Endothelial cell of umbilical vein (primary cell): Measurements from ENCODE around the gene LPIN2. TPM values are rescaled to one million over a fixed set of nuclear protein-coding genes. Genes with fewer than 3 reads are reported as not detected.

Experiments used
- BruUV-seq: library from RNA; stranded (reverse); fragments of 400-500 nt; replicated peaks from 2 replicates; lab custom pipeline; 2021; lab: Mats Ljungman, UMichigan
- CTCF ChIA-PET: fragments of 300-600, 350-600 bp; sonication (Branson Sonifier 250); formaldehyde crosslinking; loops from one replicate; lab custom pipeline; 2021; ENCODE audit warnings: antibody characterized with exemption, inconsistent platforms; lab: Charles Lee
- POLR2A ChIA-PET: fragments of 300-600, 350-600 bp; sonication (Branson Sonifier 250); formaldehyde crosslinking; loops from one replicate; lab custom pipeline; 2021; ENCODE audit warnings: antibody characterized with exemption, inconsistent platforms; lab: Charles Lee
- DNase-seq: peaks from one replicate; pipeline ENCODE4 v3.0.0-alpha.2; 2011; ENCODE audit warnings: low read depth, low spot score
- FAIRE-seq: peaks from 2 replicates; lab custom pipeline; 2011; peaks lifted over from hg19 to GRCh38; lab: Jason Lieb, UNC
- H2AFZ ChIP-seq: 2 replicates; pipeline ENCODE4 v1.6.0; 2012; ENCODE audit warnings: low read depth, low read length, control low read depth, inconsistent platforms
- H3K27ac ChIP-seq: 2 replicates; pipeline ENCODE4 v1.5.1; 2011; ENCODE audit warnings: low read depth, mild to moderate bottlenecking, control low read depth, low read length, moderate library complexity; ENCODE audit not compliant: insufficient read depth
- H3K27me3 ChIP-seq, 2 experiments: 2 replicates each; pipeline versions ENCODE4 v1.6.0 to v1.6.1; 2011; ENCODE audit warnings: low read length in 2 of 2, mixed read lengths in 1 of 2; ENCODE audit not compliant: control insufficient read depth in 2 of 2, insufficient read depth in 2 of 2
- H3K36me3 ChIP-seq, 2 experiments: 2 replicates in 1 of 2; 3 replicates in 1 of 2; pipeline ENCODE4 v1.5.1; 2011; ENCODE audit warnings: low read length in 2 of 2, mild to moderate bottlenecking in 1 of 2, moderate library complexity in 1 of 2; ENCODE audit not compliant: control insufficient read depth in 2 of 2, insufficient read depth in 2 of 2; ENCODE audit errors: extremely low read depth in 1 of 2
- H3K4me1 ChIP-seq: 3 replicates; pipeline ENCODE4 v1.5.1; 2011; ENCODE audit warnings: mild to moderate bottlenecking, low read length; ENCODE audit not compliant: control insufficient read depth, insufficient read depth; ENCODE audit errors: extremely low read depth
- H3K4me2 ChIP-seq: 2 replicates; pipeline ENCODE4 v1.6.1; 2011; ENCODE audit warnings: low read length, control low read depth, mixed read lengths; ENCODE audit not compliant: insufficient read depth
- H3K4me3 ChIP-seq, 3 experiments: fragments of 200-600 bp in 1 of 3; sonication (generic), shearing (Covaris generic) in 1 of 3; replicated peaks in 1 of 3; 2 replicates each; pipeline ENCODE4 v1.5.1; 2011 to 2016; ENCODE audit warnings: control low read depth in 3 of 3, low read length in 3 of 3, mild to moderate bottlenecking in 2 of 3, inconsistent platforms in 1 of 3, low read depth in 1 of 3, moderate library complexity in 1 of 3; ENCODE audit not compliant: insufficient read depth in 1 of 3
- H3K79me2 ChIP-seq: 2 replicates; pipeline ENCODE4 v1.6.0; 2012; ENCODE audit warnings: low read length, inconsistent platforms; ENCODE audit not compliant: control insufficient read depth, insufficient read depth
- H3K9ac ChIP-seq: replicated peaks from 2 replicates; pipeline ENCODE3; 2011; ENCODE audit warnings: low read length, control low read depth; ENCODE audit not compliant: insufficient read depth; ENCODE audit errors: extremely low read depth
- H3K9me1 ChIP-seq: replicated peaks from 3 replicates; pipeline ENCODE4 v1.6.0; 2011; ENCODE audit warnings: mild to moderate bottlenecking, low read length; ENCODE audit not compliant: control insufficient read depth, insufficient read depth; ENCODE audit errors: extremely low read depth
- H3K9me3 ChIP-seq: replicated peaks from 2 replicates; pipeline ENCODE4 v1.5.1; 2012; ENCODE audit warnings: low read length, inconsistent platforms; ENCODE audit not compliant: control insufficient read depth, insufficient read depth
- H4K20me1 ChIP-seq: replicated peaks from 2 replicates; pipeline ENCODE3; 2011; ENCODE audit warnings: mild to moderate bottlenecking, low read length; ENCODE audit not compliant: control insufficient read depth, insufficient read depth; ENCODE audit errors: extremely low read depth
- CTCF ChIP-seq, 2 donors: IDR thresholded peaks; 1 replicate in 1 of 2; 2 replicates in 1 of 2; pipeline ENCODE4 v1.5.1; 2011; ENCODE audit warnings: low read length in 2 of 2, mild to moderate bottlenecking in 2 of 2, moderate library complexity in 2 of 2, control low read depth in 1 of 2, inconsistent platforms in 1 of 2, low read depth in 1 of 2; ENCODE audit not compliant: insufficient read depth in 1 of 2; ENCODE audit errors: extremely low read depth in 1 of 2
- EZH2 ChIP-seq: IDR thresholded peaks from 2 replicates; pipeline ENCODE4 v1.6.1; 2012; ENCODE audit warnings: borderline replicate concordance, low read depth, mild to moderate bottlenecking, moderate library complexity, low read length, inconsistent platforms; ENCODE audit not compliant: severe bottlenecking
- FOS ChIP-seq: IDR thresholded peaks from 2 replicates; pipeline ENCODE4 v1.6.1; 2011; ENCODE audit warnings: mild to moderate bottlenecking, low read length, moderate library complexity, borderline replicate concordance; ENCODE audit not compliant: insufficient read depth
- GATA2 ChIP-seq: IDR thresholded peaks from 2 replicates; pipeline ENCODE4 v1.7.0; 2011; ENCODE audit warnings: low read depth, mild to moderate bottlenecking, moderate library complexity, mixed read lengths, low read length; ENCODE audit not compliant: insufficient read length, insufficient read depth
- JUN ChIP-seq: IDR thresholded peaks from 2 replicates; pipeline ENCODE4 v1.6.1; 2011; ENCODE audit warnings: borderline replicate concordance, low read depth; ENCODE audit not compliant: insufficient read length, insufficient read depth
- MAX ChIP-seq: IDR thresholded peaks from 2 replicates; pipeline ENCODE4 v1.6.1; 2011; ENCODE audit not compliant: insufficient read depth, insufficient read length
- MYC ChIP-seq: IDR thresholded peaks from one replicate; pipeline ENCODE4 v1.6.1; 2011; ENCODE audit warnings: mild to moderate bottlenecking, low read depth, low read length
- POLR2A ChIP-seq: IDR thresholded peaks from 2 replicates; pipeline ENCODE4 v1.6.1; 2012; ENCODE audit warnings: low read depth, mild to moderate bottlenecking, control low read depth, low read length
- POLR2AphosphoS5 ChIP-seq: IDR thresholded peaks from 2 replicates; pipeline ENCODE4 v1.6.1; 2012; ENCODE audit warnings: low read depth, mild to moderate bottlenecking, control low read depth, low read length, moderate library complexity; ENCODE audit not compliant: insufficient read depth
- dilution Hi-C: fragments of 300-500 bp; cut with MboI; formaldehyde crosslinking; loops from one replicate; pipeline ENCODE4 v1.15.0; 2019; ENCODE audit warnings: low sequenced_read_pairs; ENCODE audit not compliant: extremely low pct_ligation_motif_present
- intact Hi-C: fragments of 100-400 bp; cut with micrococcal nuclease; formaldehyde crosslinking; loops from one replicate; pipeline ENCODE4 v1.10.0; 2022
- polyA plus RNA-seq, 4 experiments: library from polyadenylated mRNA; depleted of rRNA in 3 of 4; stranded (reverse) in 3 of 4; unstranded in 1 of 4; fragments of >200 nt; gene quantifications; 2 replicates each; pipeline versions ENCODE4 v1.2.1 to v1.2.3, GENCODE V29; 2011 to 2012; ENCODE audit warnings: missing spikeins in 1 of 4
- total RNA-seq: library from RNA; stranded (reverse); gene quantifications from 2 replicates; pipeline ENCODE4 v1.2.3, GENCODE V29; 2021

LPIN2 gene
- total and polyA plus RNA-seq, 2 donors (not counting 3 experiments of a cell fraction or from before 2014, with no cell fraction given): 14.7 to 24.4 TPM

GRCh38 chr18:2994020-2994589 is 18.8 kb downstream of the LPIN2 start:
- H3K9me3 ChIP-seq: no peaks in the 10 kb centered on the region
- TF ChIP-seq JUN: no peak
- no peak for TF ChIP-seq EZH2
- no peak for TF ChIP-seq POLR2A
- TF ChIP-seq MAX: no peak
- TF ChIP-seq POLR2AphosphoS5: no peak
- no peak for TF ChIP-seq MYC
- TF ChIP-seq FOS: no peak
- no peak for TF ChIP-seq GATA2
- no peak for TF ChIP-seq CTCF (IDR thresholded peaks at IDR 0.05; ENCODE audit: extremely low read depth in 1 of 2, insufficient read depth in 1 of 2, low read depth in 1 of 2, low read length in 2 of 2)
- H3K36me3 ChIP-seq: no peaks in the 10 kb centered on the region
- no peak overlapping the region for H2AFZ ChIP-seq
- intact Hi-C loops: no loop called here
- no peaks in the 10 kb centered on the region for H3K4me1 ChIP-seq
- H3K27me3 ChIP-seq: no peaks in the 10 kb centered on the region
- no TSS peak for BruUV-seq
- DNase-seq (no peak), FAIRE-seq (peak; percentile 33)
- POLR2A ChIA-PET: no interaction called here
- H3K9ac ChIP-seq: no peak overlapping the region
- no peak overlapping the region for H3K27ac ChIP-seq
- dilution Hi-C loops: no loop called here
- CTCF ChIA-PET: interaction anchor here (0.9 to 3.5 kb wide), 8 partner anchors 8 to 157 kb away, joined by 3 to 22 read pairs (median 8); no protein-coding TSS in a partner anchor
- no peaks in the 10 kb centered on the region for H3K9me1 ChIP-seq
- no peak overlapping the region for H3K4me3 ChIP-seq
- H3K4me2 ChIP-seq: no peak overlapping the region
- peaks cover 95% of the 10 kb centered on the region for H3K79me2 ChIP-seq
- no peaks in the 10 kb centered on the region for H4K20me1 ChIP-seq
